Immature natural killer cell (primary cell): ENCODE measurements around the gene RPL9. TPM values are rescaled to one million over a fixed set of nuclear protein-coding genes. Genes with fewer than 3 reads are reported as not detected.
A peak's percentile ranks its signal among the peaks of the same experiment; 100 is the strongest.

Experiments used
- DNase-seq, 3 donors: peaks; one replicate each; pipeline ENCODE4 v3.0.0; 2022; ENCODE audit warnings: mixed read lengths in 1 of 3
- H3K27ac Mint-ChIP-seq, 6 donors: one replicate each; pipeline ENCODE4 v1.8.0; 2020; ENCODE audit warnings: mixed read lengths in 6 of 6, mild to moderate bottlenecking in 5 of 6, inconsistent platforms in 4 of 6, moderate library complexity in 3 of 6
- H3K27me3 Mint-ChIP-seq, 3 donors: one replicate each; pipeline ENCODE4 v1.8.0; 2020 to 2021; ENCODE audit warnings: low read depth in 3 of 3, mild to moderate bottlenecking in 3 of 3, mixed read lengths in 3 of 3, moderate library complexity in 3 of 3, inconsistent platforms in 1 of 3
- H3K36me3 Mint-ChIP-seq, 3 donors: one replicate each; pipeline ENCODE4 v1.8.0; 2020; ENCODE audit warnings: mixed read lengths in 3 of 3, inconsistent platforms in 2 of 3, mild to moderate bottlenecking in 2 of 3
- H3K4me1 Mint-ChIP-seq, 2 donors: one replicate each; pipeline ENCODE4 v1.8.0; 2020; ENCODE audit warnings: inconsistent platforms in 2 of 2, mild to moderate bottlenecking in 2 of 2, mixed read lengths in 2 of 2, moderate library complexity in 1 of 2
- H3K4me3 Mint-ChIP-seq, 5 donors: one replicate each; pipeline ENCODE4 v1.8.0; 2020; ENCODE audit warnings: mild to moderate bottlenecking in 5 of 5, mixed read lengths in 5 of 5, inconsistent platforms in 3 of 5, moderate library complexity in 3 of 5
- H3K9me3 Mint-ChIP-seq, 6 donors: one replicate each; pipeline ENCODE4 v1.8.0; 2020; ENCODE audit warnings: mild to moderate bottlenecking in 6 of 6, mixed read lengths in 6 of 6, inconsistent platforms in 4 of 6, moderate library complexity in 3 of 6
- polyA plus RNA-seq, 3 donors: library from polyadenylated mRNA; unstranded; fragments of 300-500 nt; fragmentation: Illumina TruSeq; gene quantifications; one replicate each; pipeline ENCODE4 v1.2.3, GENCODE V29; 2021

RPL9 gene
- polyA plus RNA-seq, 3 donors from 2014 or later = 864 to 2,045 (median 1,318) TPM

DNA sequence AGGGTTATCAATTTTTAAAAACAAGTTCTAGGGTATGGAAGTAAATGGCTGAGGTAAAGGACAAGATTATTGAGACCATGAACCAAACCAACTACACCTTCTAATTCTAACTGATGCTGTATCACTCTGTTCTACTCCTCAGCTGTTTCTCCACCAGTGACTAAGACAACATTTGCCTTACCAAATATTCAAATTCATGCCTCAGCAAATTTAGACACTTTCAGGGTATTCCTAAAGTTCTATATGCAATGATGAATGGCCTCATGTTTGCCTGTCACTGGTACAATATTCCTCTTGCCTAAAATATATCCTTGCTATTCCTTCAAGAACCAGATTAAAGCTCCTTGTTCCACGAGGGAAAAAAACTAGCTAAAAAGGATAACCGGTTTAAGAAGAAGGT lies 5.0 kb downstream of the RPL9 start:
- Mint-ChIP-seq H3K36me3 (peaks cover 4 to 50% (median 29%) of the 10 kb centered on the region in 3 donors), H3K4me1 (peaks cover 26 to 58% of the 10 kb centered on the region in 2 donors), H3K9me3 (no peaks in the 10 kb centered on the region), H3K27me3 (peaks cover 2 to 13% (median 6%) of the 10 kb centered on the region in 3 donors), H3K27ac (peak overlapping the region in 2 of 6 donors; percentile 13 to 67), H3K4me3 (no peak overlapping the region)
- DNase-seq = no peak

DNA sequence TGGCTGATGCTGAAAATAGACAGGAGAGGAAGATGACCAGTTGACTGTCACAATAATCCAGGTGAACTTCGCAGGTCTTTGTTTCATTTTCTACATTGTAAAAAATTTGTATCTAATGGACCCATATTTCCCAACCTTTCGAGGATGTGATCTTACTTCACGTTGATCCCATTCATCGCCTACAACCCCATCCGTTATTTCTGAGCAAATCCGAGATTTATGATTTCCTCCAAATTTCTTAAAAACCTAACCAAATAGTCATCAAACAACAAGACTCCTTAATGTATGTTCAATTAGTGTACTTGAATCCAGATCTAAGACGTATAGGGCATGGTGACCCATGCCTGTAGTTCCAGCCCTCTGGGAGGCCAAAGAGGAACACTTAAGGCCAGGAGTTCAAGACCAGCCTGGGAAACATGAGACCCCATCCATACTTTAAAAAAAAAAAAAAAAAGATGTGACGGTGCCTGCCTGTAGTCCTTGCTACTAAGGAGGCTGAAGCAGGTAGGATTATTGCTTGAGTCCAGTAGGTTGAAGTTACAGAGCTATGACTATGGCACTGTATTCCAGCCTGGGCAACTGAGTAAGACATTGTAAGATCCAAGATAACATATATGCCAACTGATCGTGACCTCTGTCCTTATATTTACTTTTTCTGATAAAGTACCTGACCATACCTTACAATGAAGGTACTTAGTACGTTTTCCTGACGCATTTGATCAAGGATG lies 5.7 kb downstream of the RPL9 start:
- no peak overlapping the region for H3K4me3 Mint-ChIP-seq
- H3K27me3 Mint-ChIP-seq = peaks cover 0 to 6% (median 1%) of the 10 kb centered on the region in 3 donors
- peak overlapping the region in 3 of 6 donors; percentile 25 to 67 (median 58) for H3K27ac Mint-ChIP-seq
- H3K36me3 Mint-ChIP-seq = peaks cover 4 to 50% (median 29%) of the 10 kb centered on the region in 3 donors
- peaks cover 22 to 54% of the 10 kb centered on the region in 2 donors for H3K4me1 Mint-ChIP-seq
- no peak for DNase-seq
- H3K9me3 Mint-ChIP-seq = no peaks in the 10 kb centered on the region

- H3K36me3 Mint-ChIP-seq = peaks cover 4 to 49% (median 29%) of the 10 kb centered on the region in 3 donors
- no peak for DNase-seq
- H3K9me3 Mint-ChIP-seq = no peaks in the 10 kb centered on the region
- no peak overlapping the region for H3K4me3 Mint-ChIP-seq
- H3K27me3 Mint-ChIP-seq = peaks cover 0 to 6% (median 1%) of the 10 kb centered on the region in 3 donors
- H3K4me1 Mint-ChIP-seq = peaks cover 17 to 51% of the 10 kb centered on the region in 2 donors
- peak overlapping the region in 5 of 6 donors; percentile 45 to 55 (median 51) for H3K27ac Mint-ChIP-seq
Observed at GRCh38 chr4:39452153-39452859, 6.4 kb downstream of the RPL9 start.

DNA sequence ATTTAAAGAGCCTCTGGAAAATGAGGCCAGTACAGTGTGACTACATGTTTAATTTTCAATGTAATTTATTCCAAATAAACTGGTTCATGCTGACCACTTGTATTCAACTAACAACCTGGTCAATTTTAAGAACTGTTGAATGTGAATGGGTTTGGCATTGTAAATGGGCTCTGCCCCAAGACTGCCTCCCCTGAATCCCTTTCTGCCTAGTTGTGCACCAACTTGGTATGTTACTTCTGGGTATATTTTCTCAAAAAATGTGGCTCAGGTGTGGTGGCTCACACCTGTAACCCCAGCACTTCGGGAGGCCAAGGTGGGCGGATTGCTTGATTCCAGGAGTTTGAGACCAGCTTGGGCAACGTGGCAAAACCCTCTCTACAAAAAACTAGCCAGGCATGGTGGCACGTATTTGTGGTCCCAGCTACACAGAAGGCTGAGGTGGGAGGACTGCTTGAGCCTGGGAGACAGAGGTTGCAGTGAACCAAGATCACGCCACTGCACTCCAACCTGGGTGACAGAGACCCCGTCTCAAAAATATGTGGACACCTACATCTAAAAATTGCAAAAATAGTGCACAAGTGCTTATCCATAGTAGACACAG lies 7.2 kb downstream of the RPL9 start:
- Mint-ChIP-seq H3K4me1 (peaks cover 14 to 49% of the 10 kb centered on the region in 2 donors), H3K27ac (peak overlapping the region in 3 of 6 donors; percentile 45 to 51 (median 50)), H3K9me3 (no peaks in the 10 kb centered on the region), H3K36me3 (peaks cover 0 to 41% (median 23%) of the 10 kb centered on the region in 3 donors), H3K4me3 (no peak overlapping the region), H3K27me3 (peaks cover 0 to 6% (median 1%) of the 10 kb centered on the region in 3 donors)
- no peak for DNase-seq

- DNase-seq = no peak
- Mint-ChIP-seq H3K36me3 (peaks cover 0 to 37% (median 22%) of the 10 kb centered on the region in 3 donors), H3K9me3 (no peaks in the 10 kb centered on the region), H3K27me3 (peaks cover 0 to 8% (median 1%) of the 10 kb centered on the region in 3 donors), H3K4me1 (peaks cover 12 to 40% of the 10 kb centered on the region in 2 donors), H3K4me3 (no peak overlapping the region), H3K27ac (peak overlapping the region; percentile 51 to 68 (median 58))
Observed at GRCh38 chr4:39450618-39451017, 8.1 kb downstream of the RPL9 start.

DNA sequence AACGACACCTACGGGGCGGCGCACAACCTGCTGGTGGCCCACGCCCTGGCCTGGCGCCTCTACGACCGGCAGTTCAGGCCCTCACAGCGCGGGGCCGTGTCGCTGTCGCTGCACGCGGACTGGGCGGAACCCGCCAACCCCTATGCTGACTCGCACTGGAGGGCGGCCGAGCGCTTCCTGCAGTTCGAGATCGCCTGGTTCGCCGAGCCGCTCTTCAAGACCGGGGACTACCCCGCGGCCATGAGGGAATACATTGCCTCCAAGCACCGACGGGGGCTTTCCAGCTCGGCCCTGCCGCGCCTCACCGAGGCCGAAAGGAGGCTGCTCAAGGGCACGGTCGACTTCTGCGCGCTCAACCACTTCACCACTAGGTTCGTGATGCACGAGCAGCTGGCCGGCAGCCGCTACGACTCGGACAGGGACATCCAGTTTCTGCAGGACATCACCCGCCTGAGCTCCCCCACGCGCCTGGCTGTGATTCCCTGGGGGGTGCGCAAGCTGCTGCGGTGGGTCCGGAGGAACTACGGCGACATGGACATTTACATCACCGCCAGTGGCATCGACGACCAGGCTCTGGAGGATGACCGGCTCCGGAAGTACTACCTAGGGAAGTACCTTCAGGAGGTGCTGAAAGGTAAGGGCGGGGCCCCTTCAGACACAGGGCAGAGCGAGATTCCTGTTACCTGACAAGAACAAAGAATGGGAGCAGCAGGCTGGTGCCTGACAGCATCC lies 11.7 kb downstream of the RPL9 start:
- peaks cover 0 to 8% (median 6%) of the 10 kb centered on the region in 3 donors for H3K36me3 Mint-ChIP-seq
- H3K27ac Mint-ChIP-seq = peak overlapping the region in 5 of 6 donors; percentile 29 to 79 (median 67)
- H3K4me3 Mint-ChIP-seq = peak overlapping the region; percentile 74 to 83 (median 80)
- no peaks in the 10 kb centered on the region for H3K9me3 Mint-ChIP-seq
- peaks cover 7 to 13% of the 10 kb centered on the region in 2 donors for H3K4me1 Mint-ChIP-seq
- H3K27me3 Mint-ChIP-seq = peaks cover 0 to 2% (median 0%) of the 10 kb centered on the region in 3 donors
- DNase-seq = peak; percentile 62 to 70 (median 70)

GRCh38 chr4:39446483-39446841 lies 12.3 kb downstream of the RPL9 start:
- no peak for DNase-seq
- H3K4me3 Mint-ChIP-seq = peak overlapping the region in 4 of 5 donors; percentile 76 to 83 (median 81)
- H3K36me3 Mint-ChIP-seq = peaks cover 0 to 6% (median 4%) of the 10 kb centered on the region in 3 donors
- no peaks in the 10 kb centered on the region for H3K9me3 Mint-ChIP-seq
- peak overlapping the region in 2 of 6 donors; percentile 55 to 68 for H3K27ac Mint-ChIP-seq
- H3K4me1 Mint-ChIP-seq = peaks cover 7 to 12% of the 10 kb centered on the region in 2 donors
- H3K27me3 Mint-ChIP-seq = peaks cover 0 to 2% (median 0%) of the 10 kb centered on the region in 3 donors

GRCh38 chr4:39442998-39443397 lies 15.7 kb downstream of the RPL9 start:
- H3K27me3 Mint-ChIP-seq = peaks cover 0 to 5% (median 4%) of the 10 kb centered on the region in 3 donors
- DNase-seq = no peak
- no peak overlapping the region for H3K27ac Mint-ChIP-seq
- no peaks in the 10 kb centered on the region for H3K36me3 Mint-ChIP-seq
- H3K9me3 Mint-ChIP-seq = no peaks in the 10 kb centered on the region
- H3K4me3 Mint-ChIP-seq = no peak overlapping the region
- H3K4me1 Mint-ChIP-seq = peaks cover 7 to 10% of the 10 kb centered on the region in 2 donors

DNA sequence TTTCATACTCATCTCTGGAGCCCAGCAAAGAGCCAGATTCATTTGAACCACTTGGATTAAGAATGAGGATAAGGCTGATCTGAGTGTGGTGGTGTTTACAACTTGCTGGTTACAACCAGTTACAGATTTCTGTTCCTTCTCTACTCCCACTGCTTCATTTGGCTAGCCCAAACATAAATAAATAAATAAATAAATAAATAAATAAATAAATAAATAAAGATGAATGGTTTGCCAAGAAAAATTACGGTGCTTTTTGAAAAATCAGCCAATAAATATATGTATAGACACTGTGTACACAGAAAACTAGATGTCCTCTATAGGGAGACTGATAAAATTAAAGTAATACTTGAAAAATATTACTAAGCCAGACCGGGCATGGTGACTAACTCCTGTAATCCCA lies 17.1 kb downstream of the RPL9 start:
- Mint-ChIP-seq H3K9me3 (no peaks in the 10 kb centered on the region), H3K36me3 (no peaks in the 10 kb centered on the region)

GRCh38 chr4:39435659-39436563 lies 22.8 kb downstream of the RPL9 start:
- no peaks in the 10 kb centered on the region for H3K4me1 Mint-ChIP-seq
- H3K27ac Mint-ChIP-seq = no peak overlapping the region

More for the DNA sequence above, 17.1 kb downstream of the RPL9 start:
- Mint-ChIP-seq H3K4me1 (no peaks in the 10 kb centered on the region), H3K27ac (no peak overlapping the region), H3K27me3 (peaks cover 0 to 6% (median 5%) of the 10 kb centered on the region in 3 donors), H3K4me3 (no peak overlapping the region)
- DNase-seq = no peak

DNA sequence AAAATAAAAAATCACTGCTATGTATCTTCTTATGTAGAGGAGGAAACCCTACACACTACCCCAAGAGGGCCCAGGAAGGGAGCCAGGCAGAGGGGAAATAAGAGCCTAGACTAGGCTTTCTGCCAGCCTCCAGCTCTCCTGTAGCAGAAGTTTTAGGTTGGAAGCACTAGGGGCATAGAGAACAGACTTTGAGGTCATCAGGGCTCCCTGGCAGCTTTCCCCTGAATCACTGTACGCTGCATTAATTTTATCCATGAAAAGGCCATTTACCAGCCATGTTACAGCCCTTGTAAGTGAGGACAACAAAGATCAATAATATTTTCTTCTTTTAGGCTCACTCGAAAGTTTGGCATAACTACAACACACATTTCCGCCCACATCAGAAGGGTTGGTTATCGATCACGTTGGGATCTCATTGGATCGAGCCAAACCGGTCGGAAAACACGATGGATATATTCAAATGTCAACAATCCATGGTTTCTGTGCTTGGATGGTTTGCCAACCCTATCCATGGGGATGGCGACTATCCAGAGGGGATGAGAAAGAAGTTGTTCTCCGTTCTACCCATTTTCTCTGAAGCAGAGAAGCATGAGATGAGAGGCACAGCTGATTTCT lies 24.7 kb downstream of the RPL9 start:
- H3K4me3 Mint-ChIP-seq = no peak overlapping the region
- H3K9me3 Mint-ChIP-seq = no peaks in the 10 kb centered on the region
- peaks cover 0 to 8% (median 1%) of the 10 kb centered on the region in 3 donors for H3K27me3 Mint-ChIP-seq
- H3K4me1 Mint-ChIP-seq = no peaks in the 10 kb centered on the region
- DNase-seq = no peak
- H3K27ac Mint-ChIP-seq = no peak overlapping the region
- no peaks in the 10 kb centered on the region for H3K36me3 Mint-ChIP-seq

More at GRCh38 chr4:39435659-39436563, 22.8 kb downstream of the RPL9 start:
- Mint-ChIP-seq H3K36me3 (no peaks in the 10 kb centered on the region), H3K27me3 (peaks cover 1 to 9% (median 2%) of the 10 kb centered on the region in 3 donors), H3K9me3 (no peaks in the 10 kb centered on the region), H3K4me3 (no peak overlapping the region)
- no peak for DNase-seq
